Spinal cord (tissue), 10 donors: ENCODE data around the gene EAF1. TPM values are rescaled to one million over a fixed set of nuclear protein-coding genes. Genes with fewer than 3 reads are reported as not detected.
A peak's percentile ranks its signal among the peaks of the same experiment; 100 is the strongest.
"Not testable (repeated sequence)": the region's sequence is repeated elsewhere in the genome, so short reads cannot be mapped to it uniquely, and the experiment has no call there.

Source experiments
- DNase-seq, 6 donors: peaks; one replicate each; pipeline versions ENCODE4 v3.0.0 to v3.0.0-alpha.2; 2013 to 2015; ENCODE audit warnings: low spot score in 6 of 6, low read depth in 4 of 6
- H3K27ac ChIP-seq: one replicate; pipeline ENCODE4 v1.5.1; 2013; ENCODE audit warnings: low read depth, low read length, control low read depth
- H3K27me3 ChIP-seq: one replicate; pipeline ENCODE4 v1.6.1; 2013; ENCODE audit warnings: low read length; ENCODE audit not compliant: control insufficient read depth, insufficient read depth
- H3K36me3 ChIP-seq: one replicate; pipeline ENCODE4 v1.6.1; 2013; ENCODE audit warnings: low read length; ENCODE audit not compliant: control insufficient read depth, insufficient read depth
- H3K4me1 ChIP-seq: one replicate; pipeline ENCODE4 v1.6.1; 2013; ENCODE audit warnings: low read length; ENCODE audit not compliant: control insufficient read depth, insufficient read depth
- H3K4me3 ChIP-seq: one replicate; pipeline ENCODE4 v1.5.1; 2013; ENCODE audit warnings: low read depth, low read length, control low read depth
- H3K9me3 ChIP-seq: one replicate; pipeline ENCODE4 v1.6.1; 2013; ENCODE audit warnings: low read length; ENCODE audit not compliant: control insufficient read depth, insufficient read depth
- WGBS: methylation state at CpG from one replicate; pipeline ENCODE4 v1.1.5; 2013; ENCODE audit warnings: missing lambda C conversion rate; ENCODE audit not compliant: insufficient coverage; 5-methylcytosine and 5-hydroxymethylcytosine counted together
- long read RNA-seq, 4 donors: transcript quantifications; one replicate each; lab custom pipeline, GENCODE V29; 2026
- polyA plus RNA-seq, 2 donors: library from polyadenylated mRNA; unstranded; fragments of 120-200 nt; gene quantifications; one replicate each; pipeline ENCODE4 v1.2.1, GENCODE V29; 2013; ENCODE audit not compliant: insufficient read length in 2 of 2
- total RNA-seq, 2 donors: library from RNA; depleted of rRNA in 1 of 2; stranded (reverse); fragments of 120-200 nt in 1 of 2; fragments of >200 nt in 1 of 2; gene quantifications; one replicate each; pipeline versions ENCODE4 v1.2.3 to v1.2.4, GENCODE V29; 2013 to 2014
- donor health status: healthy.

The EAF1 gene
- total RNA-seq: 10 to 100 TPM; 21.6 to 22.4 TPM
- polyA plus RNA-seq: 10 to 100 TPM; 21.8 to 27.0 TPM
- long read RNA-seq, donor 1, full-length matches to known transcripts: 10 of 21 reads
- long read RNA-seq, donor 1, partial matches to known transcripts: 11 of 21 reads
- long read RNA-seq, donor 1, other reads (novel, unspliced or antisense): 0 of 21 reads
- long read RNA-seq, donor 2: 0 reads
- long read RNA-seq, donor 3, full-length matches to known transcripts: 2 of 2 reads
- long read RNA-seq, donor 3, partial matches to known transcripts: 0 of 2 reads
- long read RNA-seq, donor 3, other reads (novel, unspliced or antisense): 0 of 2 reads
- long read RNA-seq, donor 4, full-length matches to known transcripts: 1 of 1 reads
- long read RNA-seq, donor 4, partial matches to known transcripts: 0 of 1 reads
- long read RNA-seq, donor 4, other reads (novel, unspliced or antisense): 0 of 1 reads

DNA sequence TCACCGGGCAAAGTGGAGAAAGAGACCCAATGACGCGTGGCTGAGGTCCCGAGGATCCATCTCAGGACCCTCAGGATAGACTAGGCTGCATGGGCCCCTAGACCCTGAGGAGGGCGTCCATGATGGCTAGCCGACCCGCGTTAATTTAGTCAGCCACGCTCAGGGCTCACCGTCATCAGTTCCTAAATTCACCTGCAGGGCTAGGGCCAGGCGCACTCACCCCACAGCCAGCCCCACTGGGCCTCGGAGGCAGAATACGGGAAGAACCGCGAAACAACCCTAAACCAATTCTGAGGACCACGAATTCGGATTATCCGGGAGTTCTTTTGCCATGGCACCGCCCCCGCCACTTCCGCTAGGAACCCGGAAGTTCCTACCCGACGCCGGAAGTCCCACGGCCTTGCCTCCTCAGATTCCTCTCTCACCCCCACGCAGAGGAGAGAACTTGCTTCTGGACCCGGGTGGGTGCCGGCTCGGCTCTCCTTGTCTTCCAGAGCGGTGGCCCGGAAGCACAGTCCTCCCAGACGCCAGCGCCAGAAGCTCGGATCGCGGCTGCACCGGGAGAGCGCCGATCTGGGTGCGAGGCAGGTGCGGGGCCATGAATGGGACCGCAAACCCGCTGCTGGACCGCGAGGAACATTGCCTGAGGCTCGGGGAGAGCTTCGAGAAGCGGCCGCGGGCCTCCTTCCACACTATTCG is at the start of gene EAF1, which contains the start of gene METTL6:
Gene EAF1, plus strand, starts transcription at position 417 of the 699 bp plus-strand sequence. Its CDS starts 182 bp downstream, at position 599.
Gene METTL6, minus strand, starts transcription at position 363 of the 699 bp plus-strand sequence. CDS start 1,033 bp downstream, outside the sequence.
- H3K27ac ChIP-seq: peak within 1 kb of the TSS; percentile 84

DNA sequence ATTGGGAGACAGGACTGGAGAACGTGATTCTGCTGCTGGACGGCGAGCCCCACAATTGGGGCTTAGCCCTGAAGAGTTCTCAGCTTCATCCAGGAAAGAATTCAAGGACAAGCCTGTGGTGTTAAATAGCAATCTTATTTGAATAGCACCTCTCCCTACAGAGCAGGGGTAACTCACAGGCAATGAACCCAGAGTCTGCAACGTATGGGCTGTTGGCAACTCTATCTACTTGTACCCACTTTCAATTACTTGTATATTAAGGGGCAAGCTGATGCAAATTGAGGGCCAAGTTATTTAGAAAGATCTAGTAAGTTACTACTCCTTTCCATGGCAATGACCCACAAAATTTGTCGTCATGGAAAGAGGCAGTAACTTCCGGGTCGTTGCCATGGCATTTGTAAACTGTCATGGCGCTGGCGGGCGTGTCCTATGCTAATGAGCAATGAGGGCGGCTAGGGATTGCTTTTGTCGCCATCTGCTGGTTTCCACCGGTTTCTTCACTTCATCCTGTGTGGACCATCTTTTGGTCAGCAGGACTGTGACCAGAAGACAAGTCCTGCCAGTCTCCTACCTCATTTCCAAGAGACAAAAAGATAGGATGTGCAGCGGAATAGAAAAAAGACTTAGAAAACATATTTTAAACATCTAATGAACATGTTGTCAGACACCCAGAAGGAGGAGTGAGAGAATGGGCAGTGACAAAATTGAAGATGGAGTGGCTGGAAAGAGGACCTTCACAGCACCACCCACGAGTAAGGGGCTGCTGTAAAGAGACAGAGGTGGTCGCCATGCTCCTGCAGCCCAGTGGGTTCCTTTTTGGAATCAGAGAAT is 49.2 kb upstream of the EAF1 start:
- 25% methylated on average over 12 of the region's 16 CpGs for WGBS
- Histone ChIP-seq H3K27me3 (no peaks in the 10 kb centered on the region), H3K27ac (peak overlapping the region; percentile 57), H3K4me3 (no peak overlapping the region), H3K9me3 (no peaks in the 10 kb centered on the region), H3K36me3 (peaks cover 3% of the 10 kb centered on the region), H3K4me1 (peaks cover 3% of the 10 kb centered on the region)
- DNase-seq: peak; percentile 81 to 98 (median 92)

More for the DNA sequence above, at the start of gene EAF1, which contains the start of gene METTL6:
- under 1% methylated on average over 52 of the region's 52 CpGs for WGBS
- H3K4me3 ChIP-seq: peak within 1 kb of the TSS; percentile 95
- peaks cover 3% of the 10 kb centered on the region for H3K4me1 ChIP-seq
- peaks cover 23% of the 10 kb centered on the region for H3K36me3 ChIP-seq
- peak; percentile 63 to 95 (median 78) for DNase-seq
- H3K9me3 ChIP-seq: no peaks in the 10 kb centered on the region
- H3K27me3 ChIP-seq: no peaks in the 10 kb centered on the region

DNA sequence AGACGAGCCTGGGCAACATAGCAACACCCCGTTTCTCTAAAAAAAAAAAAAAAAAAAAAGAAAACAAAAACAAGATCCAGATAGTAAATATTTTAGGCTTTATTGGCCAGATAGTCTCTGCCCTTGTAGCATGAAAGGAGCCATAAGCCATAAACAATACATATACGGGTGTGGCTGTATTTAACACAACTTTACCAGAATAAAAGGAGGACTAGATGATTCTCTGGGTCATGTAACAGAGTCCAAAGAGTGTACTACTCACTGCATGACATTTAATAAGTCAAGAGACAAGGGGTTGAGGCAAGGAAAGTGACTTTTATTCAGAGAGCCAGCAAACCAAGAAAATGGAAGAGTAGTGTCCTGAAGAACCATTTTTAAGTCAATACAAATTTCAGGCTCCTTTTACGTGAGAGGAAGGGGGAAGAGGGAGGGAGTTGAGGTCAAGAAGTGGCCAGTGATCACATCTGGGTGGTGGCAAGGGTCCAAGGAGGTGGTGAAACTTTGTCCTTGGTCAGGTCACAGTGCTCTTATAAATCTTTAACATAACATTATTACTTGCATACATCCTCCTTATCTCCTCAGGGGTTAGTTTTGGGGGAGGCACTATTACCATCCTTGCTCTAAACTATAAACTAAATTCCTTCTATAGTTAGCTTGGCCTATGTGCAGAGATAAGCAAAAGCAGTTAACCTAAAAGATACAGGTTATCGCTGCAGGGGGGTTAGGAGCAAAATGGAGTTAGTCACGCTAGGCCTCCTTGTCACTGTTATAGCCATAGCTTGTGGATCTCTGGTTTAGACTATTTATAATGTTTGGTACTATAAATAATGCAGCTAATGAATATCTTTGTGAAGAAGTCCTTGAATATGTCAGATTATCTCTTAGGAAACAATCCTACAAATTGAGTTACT is 46.2 kb upstream of the EAF1 start:
- Histone ChIP-seq H3K27me3 (no peaks in the 10 kb centered on the region), H3K4me1 (peaks cover 3% of the 10 kb centered on the region), H3K36me3 (peaks cover 3% of the 10 kb centered on the region), H3K9me3 (peaks cover 2% of the 10 kb centered on the region), H3K4me3 (no peak overlapping the region), H3K27ac (no peak overlapping the region)
- no peak for DNase-seq
- 100% methylated on average over 1 of the region's 6 CpGs for WGBS

DNA sequence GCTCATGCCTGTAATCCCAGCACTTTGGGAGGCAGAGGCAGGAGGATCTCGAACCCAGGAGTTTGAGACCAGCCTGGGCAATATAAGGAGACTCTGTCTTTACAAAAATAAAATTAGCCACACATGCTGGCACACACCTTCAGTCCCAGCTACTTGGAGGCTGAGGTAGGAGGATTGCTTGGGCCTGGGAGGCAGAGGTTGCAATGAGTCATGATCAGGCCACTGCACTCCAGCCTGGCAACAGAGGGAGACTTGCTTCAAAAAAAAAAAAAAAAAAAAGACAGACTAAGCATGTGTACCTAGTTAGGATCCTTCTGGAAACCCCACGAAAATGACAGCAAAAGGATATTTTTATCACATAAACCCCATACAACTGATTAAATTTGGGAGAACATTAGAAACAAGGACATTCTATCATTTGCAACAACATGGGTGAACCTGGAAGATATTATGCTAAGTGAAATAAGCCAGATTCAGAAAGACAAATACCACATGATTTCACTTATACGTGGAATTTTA is 44.9 kb upstream of the EAF1 start:
- Histone ChIP-seq H3K27me3 (no peaks in the 10 kb centered on the region), H3K9me3 (peaks cover 2% of the 10 kb centered on the region), H3K36me3 (peaks cover 3% of the 10 kb centered on the region), H3K4me1 (peaks cover 3% of the 10 kb centered on the region), H3K4me3 (no peak overlapping the region), H3K27ac (no peak overlapping the region)
- WGBS: no CpG with 5 or more reads among the region's 3 CpGs
- DNase-seq: no peak

DNA sequence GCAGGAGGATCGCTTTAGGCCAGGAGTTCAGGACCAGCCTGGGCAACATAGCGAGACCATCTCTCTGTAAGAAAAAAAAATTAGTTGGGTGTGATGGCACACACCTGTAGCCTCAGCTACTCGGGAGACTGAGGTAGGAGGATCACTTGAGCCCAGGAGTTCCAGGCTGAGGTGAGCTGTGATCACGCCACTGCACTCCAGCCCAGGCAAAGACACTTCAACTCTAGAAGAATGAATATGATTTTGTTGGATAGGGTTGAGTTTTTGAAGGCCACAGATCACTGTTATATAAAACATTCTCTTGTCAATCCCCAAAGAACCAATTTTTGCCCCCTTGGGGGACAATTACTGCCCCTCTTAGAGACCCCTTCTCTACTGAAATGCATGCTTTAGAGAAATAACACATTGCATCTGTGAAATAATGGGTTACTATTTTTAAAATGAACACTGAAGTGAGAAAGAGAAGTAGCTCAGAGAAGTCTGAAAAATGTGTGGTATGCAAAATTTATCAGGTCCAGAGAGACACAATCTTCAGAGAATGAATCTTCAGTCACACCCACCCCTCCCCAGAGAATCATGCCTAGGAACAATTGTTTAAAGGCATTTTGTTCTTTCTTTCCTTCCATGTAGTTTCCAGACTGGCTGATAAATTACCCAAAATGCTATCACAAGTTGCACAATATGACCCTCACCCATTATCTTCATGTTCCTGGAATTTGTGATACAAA is 42.7 kb upstream of the EAF1 start:
- no peak for DNase-seq
- H3K27ac ChIP-seq: no peak overlapping the region
- H3K4me3 ChIP-seq: no peak overlapping the region
- no peaks in the 10 kb centered on the region for H3K4me1 ChIP-seq
- H3K9me3 ChIP-seq: peaks cover 2% of the 10 kb centered on the region
- H3K36me3 ChIP-seq: peaks cover 3% of the 10 kb centered on the region
- 100% methylated on average over 1 of the region's 4 CpGs for WGBS
- H3K27me3 ChIP-seq: no peaks in the 10 kb centered on the region

DNA sequence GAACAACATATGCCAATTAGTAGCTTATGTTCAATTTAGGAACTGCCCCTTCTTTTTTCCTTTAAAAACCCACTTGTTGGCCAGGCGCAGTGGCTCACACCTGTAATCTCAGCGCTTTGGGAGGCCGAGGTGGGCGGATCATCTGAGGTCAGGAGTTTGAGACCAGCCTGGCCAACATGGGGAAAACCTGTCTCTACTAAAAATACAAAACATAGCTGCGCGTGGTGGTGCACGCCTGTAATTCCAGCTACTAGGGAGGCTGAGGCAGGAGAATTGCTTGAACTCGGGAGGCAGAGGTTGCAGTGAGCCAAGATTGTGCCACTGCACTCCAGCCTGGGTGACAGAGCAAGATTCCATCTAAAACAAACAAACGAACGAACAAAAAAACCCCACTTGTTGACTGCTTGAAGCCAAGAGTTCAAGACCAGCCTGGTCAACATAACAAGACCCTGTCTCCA is 42.1 kb upstream of the EAF1 start:
- not testable (repeated sequence) for DNase-seq, H3K27ac ChIP-seq, H3K9me3 ChIP-seq, H3K36me3 ChIP-seq, H3K4me3 ChIP-seq, H3K27me3 ChIP-seq, H3K4me1 ChIP-seq
- 81% methylated on average over 9 of the region's 10 CpGs for WGBS

DNA sequence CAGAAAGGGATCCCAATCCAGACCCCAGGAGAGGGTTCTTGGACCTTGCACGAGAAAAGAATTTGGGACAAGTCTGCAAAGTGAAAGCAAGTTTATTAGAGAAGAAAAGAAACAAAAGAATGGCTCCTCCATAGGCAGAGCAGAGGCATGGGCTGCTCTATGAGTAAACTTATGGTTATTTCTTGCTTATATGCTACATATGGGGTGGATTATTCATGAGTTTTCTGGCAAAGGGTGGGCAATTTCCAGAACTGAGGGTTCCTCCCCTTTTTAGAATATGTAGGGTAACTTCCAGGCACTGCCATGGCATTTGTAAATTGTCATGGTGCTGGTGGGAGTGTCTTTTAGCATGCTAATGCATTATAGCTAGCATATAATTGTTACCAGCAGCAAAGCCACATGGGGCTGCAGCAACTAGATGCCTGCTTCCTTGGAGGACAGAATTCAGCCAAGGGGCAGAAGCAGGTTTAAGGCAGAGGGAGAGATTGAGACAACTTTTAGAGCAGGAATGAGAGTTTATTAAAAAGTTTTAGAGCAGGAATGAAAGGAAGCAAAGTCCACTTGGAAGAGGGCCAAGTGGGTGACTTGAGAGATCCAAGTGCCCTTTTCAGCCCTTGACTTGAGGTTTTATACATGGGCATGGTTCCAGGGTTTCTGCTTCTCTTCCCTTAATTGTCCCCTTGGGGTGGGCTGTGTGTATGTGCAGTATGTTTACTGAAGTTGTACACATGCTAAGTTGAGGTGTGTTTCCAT is 41.3 kb upstream of the EAF1 start:
- H3K27ac ChIP-seq: no peak overlapping the region
- H3K36me3 ChIP-seq: no peaks in the 10 kb centered on the region
- no peak for DNase-seq
- no peak overlapping the region for H3K4me3 ChIP-seq
- H3K4me1 ChIP-seq: no peaks in the 10 kb centered on the region
- 88% methylated on average over 1 of the region's 1 CpG for WGBS
- H3K27me3 ChIP-seq: no peaks in the 10 kb centered on the region
- peaks cover 2% of the 10 kb centered on the region for H3K9me3 ChIP-seq

DNA sequence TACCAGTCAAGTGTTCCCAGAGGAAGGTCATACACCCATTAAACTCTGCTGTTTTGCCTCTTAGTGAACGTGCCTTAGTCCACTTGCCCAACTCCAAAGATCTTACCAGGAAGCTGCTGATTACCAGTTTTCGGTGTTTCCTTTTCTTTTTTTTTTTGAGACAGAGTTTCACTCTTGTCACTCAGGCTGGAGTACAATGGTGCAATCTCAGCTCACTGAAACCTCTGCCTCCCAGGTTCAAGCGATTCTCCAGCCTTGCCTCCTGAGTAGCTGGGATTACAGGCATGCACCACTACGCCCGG is 40.8 kb upstream of the EAF1 start:
- not testable (repeated sequence) for H3K4me1 ChIP-seq, H3K27ac ChIP-seq, DNase-seq, H3K4me3 ChIP-seq, H3K27me3 ChIP-seq, H3K9me3 ChIP-seq, H3K36me3 ChIP-seq
- WGBS: 91% methylated on average over 5 of the region's 5 CpGs
